NK-92 (cell line): Measurements from ENCODE around the gene GTPBP1.

Source experiments
- DNase-seq: peaks from one replicate; lab custom pipeline; 2025; ENCODE audit not compliant: unreplicated experiment; lab: John Stamatoyannopoulos, UW

The GTPBP1 gene

GRCh38 chr22:38724926-38725571 lies 19.3 kb downstream of the GTPBP1 start:
- DNase-seq: no peak

GRCh38 chr22:38725900-38726655 lies 20.3 kb downstream of the GTPBP1 start:
- DNase-seq: no peak

- no peak for DNase-seq
These were observed 21.4 kb downstream of the GTPBP1 start for GRCh38 chr22:38727123-38727522.

- no peak for DNase-seq
These were observed 22.0 kb downstream of the GTPBP1 start for GRCh38 chr22:38727530-38728451.

- no peak for DNase-seq
These were observed 23.4 kb downstream of the GTPBP1 start for GRCh38 chr22:38728871-38729796.

- no peak for DNase-seq
These were observed 24.2 kb downstream of the GTPBP1 start for GRCh38 chr22:38729946-38730345.

GRCh38 chr22:38730411-38730871 lies 24.7 kb downstream of the GTPBP1 start:
- no peak for DNase-seq

GRCh38 chr22:38731703-38732161 lies 26.0 kb downstream of the GTPBP1 start:
- no peak for DNase-seq

GRCh38 chr22:38732251-38732815 lies 26.6 kb downstream of the GTPBP1 start:
- DNase-seq: no peak

GRCh38 chr22:38733329-38733723 lies 27.6 kb downstream of the GTPBP1 start:
- DNase-seq: no peak

GRCh38 chr22:38733724-38734381 lies 28.1 kb downstream of the GTPBP1 start:
- no peak for DNase-seq

- DNase-seq: no peak
These were observed 28.8 kb downstream of the GTPBP1 start for GRCh38 chr22:38734421-38735100.

- no peak for DNase-seq
These were observed 29.4 kb downstream of the GTPBP1 start for GRCh38 chr22:38735126-38735464.

GRCh38 chr22:38735465-38736256 lies 29.9 kb downstream of the GTPBP1 start:
- no peak for DNase-seq

GRCh38 chr22:38736257-38736570 lies 30.5 kb downstream of the GTPBP1 start:
- no peak for DNase-seq

GRCh38 chr22:38737302-38738060 lies 31.7 kb downstream of the GTPBP1 start:
- no peak for DNase-seq

GRCh38 chr22:38738475-38739070 lies 32.8 kb downstream of the GTPBP1 start:
- no peak for DNase-seq
